ENCODE results near the gene MME. TPM values are rescaled to one million over a fixed set of nuclear protein-coding genes. Genes with fewer than 3 reads are reported as not detected.

Gene MME
- polyA plus RNA-seq, 3 donors = 0.27 to 1.0 (median 0.73) TPM

DNA sequence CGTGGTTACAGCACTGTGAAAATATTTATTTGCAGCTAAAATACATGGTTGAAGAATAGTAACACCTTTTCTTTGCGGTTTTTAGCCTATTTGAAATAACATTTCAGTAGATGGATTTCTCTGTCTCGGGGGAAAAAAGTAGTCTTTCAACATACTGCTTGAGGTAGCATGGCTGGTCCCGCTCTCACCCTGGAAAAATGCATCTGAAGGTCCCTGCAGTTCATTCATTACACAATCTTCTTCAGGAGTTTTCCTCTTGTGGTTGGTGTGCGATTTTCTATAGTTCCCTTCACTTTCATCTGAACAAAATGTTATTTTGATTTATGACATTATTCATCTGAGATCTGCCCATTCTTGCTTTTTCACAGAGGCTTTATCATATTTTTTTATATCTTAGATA, 137.5 kb downstream of the MME start:
- Histone ChIP-seq H3K4me1 (ENCODE audit: control insufficient read depth in 1 of 2, insufficient read depth in 2 of 2, low read length in 2 of 2) (no peaks in the 10 kb centered on the region), H3K4me2 (replicated peaks; ENCODE audit: extremely low read depth, low read length, poor library complexity, severe bottlenecking) (no peak overlapping the region), H3K36me3 (replicated peaks in 1 of 2; ENCODE audit: control insufficient read depth in 1 of 2, insufficient read depth in 2 of 2, low read length in 2 of 2) (no peaks in the 10 kb centered on the region), H3K9me3 (replicated peaks in 1 of 2; ENCODE audit: control insufficient read depth in 1 of 2, insufficient read depth in 1 of 2, low read length in 2 of 2) (no peaks in the 10 kb centered on the region), H3K27me3 (ENCODE audit: control insufficient read depth in 2 of 2, insufficient read depth in 2 of 2, low read length in 2 of 2) (no peaks in the 10 kb centered on the region), H2AFZ (ENCODE audit: insufficient read depth, low read depth, low read length, poor library complexity, severe bottlenecking) (no peak overlapping the region), H3K4me3 (replicated peaks in 1 of 3; ENCODE audit: low read depth in 2 of 3, low read length in 3 of 3) (no peak overlapping the region), H3K9ac (ENCODE audit: insufficient read depth, low read length, poor library complexity, severe bottlenecking) (no peak overlapping the region), H4K20me1 (ENCODE audit: insufficient read depth, low read length) (no peaks in the 10 kb centered on the region), H3K79me2 (ENCODE audit: insufficient read depth, low read length) (no peaks in the 10 kb centered on the region), H3K27ac (ENCODE audit: low read depth in 1 of 2, low read length in 2 of 2) (no peak overlapping the region)
- no peaks in the 10 kb centered on the region for H3K27me3 Mint-ChIP-seq (ENCODE audit: low read depth in 3 of 3)
- no peak for DNase-seq
- intact Hi-C loops (cut with micrococcal nuclease) = no loop called here
- H3K9me3 Mint-ChIP-seq = peaks cover 0 to 7% (median 3%) of the 10 kb centered on the region in 7 donors
- H3K4me3 Mint-ChIP-seq = no peak overlapping the region
- H3K4me1 Mint-ChIP-seq = peaks cover 3% of the 10 kb centered on the region
- TF ChIP-seq, protein P1, sequence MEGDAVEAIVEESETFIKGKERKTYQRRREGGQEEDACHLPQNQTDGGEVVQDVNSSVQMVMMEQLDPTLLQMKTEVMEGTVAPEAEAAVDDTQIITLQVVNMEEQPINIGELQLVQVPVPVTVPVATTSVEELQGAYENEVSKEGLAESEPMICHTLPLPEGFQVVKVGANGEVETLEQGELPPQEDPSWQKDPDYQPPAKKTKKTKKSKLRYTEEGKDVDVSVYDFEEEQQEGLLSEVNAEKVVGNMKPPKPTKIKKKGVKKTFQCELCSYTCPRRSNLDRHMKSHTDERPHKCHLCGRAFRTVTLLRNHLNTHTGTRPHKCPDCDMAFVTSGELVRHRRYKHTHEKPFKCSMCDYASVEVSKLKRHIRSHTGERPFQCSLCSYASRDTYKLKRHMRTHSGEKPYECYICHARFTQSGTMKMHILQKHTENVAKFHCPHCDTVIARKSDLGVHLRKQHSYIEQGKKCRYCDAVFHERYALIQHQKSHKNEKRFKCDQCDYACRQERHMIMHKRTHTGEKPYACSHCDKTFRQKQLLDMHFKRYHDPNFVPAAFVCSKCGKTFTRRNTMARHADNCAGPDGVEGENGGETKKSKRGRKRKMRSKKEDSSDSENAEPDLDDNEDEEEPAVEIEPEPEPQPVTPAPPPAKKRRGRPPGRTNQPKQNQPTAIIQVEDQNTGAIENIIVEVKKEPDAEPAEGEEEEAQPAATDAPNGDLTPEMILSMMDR (IDR thresholded peaks at IDR 0.05) = no peak
- H3K36me3 Mint-ChIP-seq = no peaks in the 10 kb centered on the region
- H3K27ac Mint-ChIP-seq = no peak overlapping the region
- WGBS (ENCODE audit: insufficient coverage) = 82% methylated on average over 2 of the region's 5 CpGs

DNA sequence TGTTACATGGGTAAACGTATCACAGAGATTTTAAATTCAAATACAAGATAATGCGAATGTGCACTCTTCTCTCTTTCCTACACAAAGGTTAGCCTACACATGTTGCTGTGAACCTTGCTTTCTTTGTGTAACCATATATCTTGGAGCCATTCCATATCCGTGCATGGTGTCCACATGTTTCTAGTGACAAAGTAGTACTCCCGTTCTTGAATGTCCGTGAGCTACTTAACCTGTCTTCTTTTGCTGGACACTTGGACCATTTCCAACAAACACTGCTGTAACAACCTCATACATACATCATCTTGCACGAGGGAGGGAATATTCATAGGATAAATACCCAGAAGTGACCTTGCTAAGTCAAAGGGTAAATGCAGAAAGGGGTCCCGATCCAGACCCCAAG, 138.3 kb downstream of the MME start:
- Mint-ChIP-seq H3K4me1 (peaks cover 3% of the 10 kb centered on the region), H3K4me3 (no peak overlapping the region), H3K9me3 (peaks cover 0 to 8% (median 3%) of the 10 kb centered on the region in 7 donors), H3K27me3 (ENCODE audit: low read depth in 3 of 3) (peaks cover 0 to 2% (median 0%) of the 10 kb centered on the region in 3 donors), H3K27ac (no peak overlapping the region), H3K36me3 (no peaks in the 10 kb centered on the region)
- DNase-seq = no peak
- Histone ChIP-seq H3K9me3 (replicated peaks in 1 of 2; ENCODE audit: control insufficient read depth in 1 of 2, insufficient read depth in 1 of 2, low read length in 2 of 2) (no peaks in the 10 kb centered on the region), H3K27me3 (ENCODE audit: control insufficient read depth in 2 of 2, insufficient read depth in 2 of 2, low read length in 2 of 2) (no peaks in the 10 kb centered on the region), H3K4me2 (replicated peaks; ENCODE audit: extremely low read depth, low read length, poor library complexity, severe bottlenecking) (no peak overlapping the region), H3K79me2 (ENCODE audit: insufficient read depth, low read length) (no peaks in the 10 kb centered on the region), H3K4me3 (replicated peaks in 1 of 3; ENCODE audit: low read depth in 2 of 3, low read length in 3 of 3) (no peak overlapping the region), H3K4me1 (ENCODE audit: control insufficient read depth in 1 of 2, insufficient read depth in 2 of 2, low read length in 2 of 2) (no peaks in the 10 kb centered on the region), H3K9ac (ENCODE audit: insufficient read depth, low read length, poor library complexity, severe bottlenecking) (no peak overlapping the region), H4K20me1 (ENCODE audit: insufficient read depth, low read length) (no peaks in the 10 kb centered on the region), H3K27ac (ENCODE audit: low read depth in 1 of 2, low read length in 2 of 2) (no peak overlapping the region), H3K36me3 (replicated peaks in 1 of 2; ENCODE audit: control insufficient read depth in 1 of 2, insufficient read depth in 2 of 2, low read length in 2 of 2) (no peaks in the 10 kb centered on the region), H2AFZ (ENCODE audit: insufficient read depth, low read depth, low read length, poor library complexity, severe bottlenecking) (no peak overlapping the region)
- intact Hi-C loops (cut with micrococcal nuclease) = no loop called here
- 95% methylated on average over 5 of the region's 7 CpGs for WGBS (ENCODE audit: insufficient coverage)
- TF ChIP-seq, protein P1 (IDR thresholded peaks at IDR 0.05) = no peak

Data from CD14-positive monocyte (primary cell).